HepG2 (cell line): Measurements from ENCODE around the gene TUBB. TPM values are rescaled to one million over a fixed set of nuclear protein-coding genes. Genes with fewer than 3 reads are reported as not detected.
A peak's percentile ranks its signal among the peaks of the same experiment; 100 is the strongest.

Experiments used
- ATF5 ChIP-seq: sonication (generic); formaldehyde crosslinking; IDR thresholded peaks from 2 replicates; pipeline ENCODE4 v1.4.0; 2020; ENCODE audit warnings: mild to moderate bottlenecking, low read depth, missing genetic modification reagents
- CREBL2 ChIP-seq: sonication (generic); formaldehyde crosslinking; IDR thresholded peaks from 2 replicates; pipeline ENCODE4 v1.8.1; 2023; ENCODE audit warnings: missing genetic modification reagents, mild to moderate bottlenecking, borderline replicate concordance
- DR1 ChIP-seq: sonication (generic); formaldehyde crosslinking; IDR thresholded peaks from 2 replicates; pipeline ENCODE4 v1.8.0; 2021; ENCODE audit warnings: mild to moderate bottlenecking, missing genetic modification reagents, inconsistent platforms
- KAT7 ChIP-seq: IDR thresholded peaks from 2 replicates; pipeline ENCODE4 v1.6.1; 2018; ENCODE audit warnings: borderline replicate concordance, missing compliant biosample characterization
- KLF11 ChIP-seq: IDR thresholded peaks from 2 replicates; pipeline ENCODE4 v1.6.1; 2016; ENCODE audit warnings: missing compliant biosample characterization
- NFATC3 ChIP-seq: sonication (generic); formaldehyde crosslinking; IDR thresholded peaks from 2 replicates; pipeline ENCODE4 v1.5.1; 2020; ENCODE audit warnings: mild to moderate bottlenecking, missing genetic modification reagents
- NR2C2 ChIP-seq: sonication (generic); formaldehyde crosslinking; IDR thresholded peaks from 2 replicates; pipeline ENCODE4 v1.4.0; 2020; ENCODE audit warnings: missing genetic modification reagents, mild to moderate bottlenecking, moderate library complexity, borderline replicate concordance
- PATZ1 ChIP-seq: sonication (generic); formaldehyde crosslinking; IDR thresholded peaks from 2 replicates; pipeline ENCODE4 v1.4.0; 2020; ENCODE audit warnings: missing genetic modification reagents
- PHF5A ChIP-seq: IDR thresholded peaks from one replicate; pipeline ENCODE4 v1.6.1; 2018; ENCODE audit warnings: low read depth, missing genetic modification reagents; ENCODE audit not compliant: unreplicated experiment
- PPARG ChIP-seq: conservative IDR thresholded peaks from 2 replicates; pipeline ENCODE4 v1.6.1; 2016; ENCODE audit warnings: missing biosample characterization, missing genetic modification reagents
- REXO4 ChIP-seq: sonication (generic); formaldehyde crosslinking; IDR thresholded peaks from 2 replicates; pipeline ENCODE4 v1.8.0; 2022; ENCODE audit warnings: missing genetic modification reagents, mild to moderate bottlenecking, borderline replicate concordance
- SAFB2 ChIP-seq: sonication (generic); formaldehyde crosslinking; IDR thresholded peaks from 2 replicates; pipeline ENCODE4 v1.5.1; 2020; ENCODE audit warnings: missing genetic modification reagents, low read depth, mild to moderate bottlenecking, borderline replicate concordance
- SSRP1 ChIP-seq: IDR thresholded peaks from 2 replicates; pipeline ENCODE4 v1.6.1; 2016; ENCODE audit warnings: control low read depth
- THAP11 ChIP-seq: IDR thresholded peaks from 2 replicates; pipeline ENCODE4 v1.6.1; 2016; ENCODE audit warnings: missing biosample characterization, missing genetic modification reagents
- ZBTB26 ChIP-seq: IDR thresholded peaks from 2 replicates; pipeline ENCODE4 v1.6.1; 2016; ENCODE audit warnings: missing compliant biosample characterization, missing genetic modification reagents, borderline replicate concordance
- ZFY ChIP-seq: sonication (generic); formaldehyde crosslinking; IDR thresholded peaks from 2 replicates; pipeline ENCODE4 v1.4.0; 2020; ENCODE audit warnings: missing genetic modification reagents
- ZGPAT ChIP-seq: IDR thresholded peaks from 2 replicates; pipeline ENCODE4 v1.6.1; 2016; ENCODE audit warnings: mild to moderate bottlenecking
- ZNF512 ChIP-seq: sonication (generic); formaldehyde crosslinking; IDR thresholded peaks from 2 replicates; pipeline ENCODE4 v1.4.0; 2020; ENCODE audit warnings: mild to moderate bottlenecking, missing genetic modification reagents
- ZNF709 ChIP-seq: sonication (generic); formaldehyde crosslinking; IDR thresholded peaks from 2 replicates; pipeline ENCODE4 v1.5.0; 2020; ENCODE audit warnings: mild to moderate bottlenecking, missing genetic modification reagents
- polyA plus RNA-seq, 8 experiments: library from polyadenylated mRNA; depleted of rRNA in 3 of 8; stranded (reverse) in 7 of 8; unstranded in 1 of 8; fragments of >200 nt; fragmentation: Illumina TruSeq in 4 of 8; extraction: Trizol in 4 of 8; gene quantifications; 2 replicates each; pipeline versions ENCODE4 v1.2.1 to v1.2.3, GENCODE V29; 2011 to 2016; ENCODE audit warnings: low read depth in 4 of 8, missing spikeins in 1 of 8, mixed read lengths in 1 of 8; ENCODE audit not compliant: insufficient read depth in 1 of 8
- total RNA-seq, 5 experiments: library from RNA; depleted of rRNA; stranded (reverse); fragments of >200 nt; fragmentation: Illumina TruSeq; extraction: Trizol; gene quantifications; 2 replicates each; pipeline ENCODE4 v1.2.3, GENCODE V29; 2016; ENCODE audit warnings: low read depth in 1 of 5

TUBB gene
- total and polyA plus RNA-seq, 2 of the 13 experiments (the other 11 are each of a cell fraction or from before 2014, with no cell fraction given), result 911 to 1,163 TPM

- TF ChIP-seq NR2C2 (CRISPR knock-in tag), result 0 out of 2 replicates have a peak, but pooled peaks have one; percentile 11
- TF ChIP-seq ZBTB26, result 0 out of 2 replicates have a peak, but pooled peaks have one; percentile 31
- TF ChIP-seq CREBL2 (CRISPR knock-in tag), result no peak
- no peak; the same call in 1 of the 2 replicates for TF ChIP-seq KAT7
- no peak for TF ChIP-seq ZNF512 (CRISPR knock-in tag)
- peak; percentile 44; the same call in 1 of the 2 replicates for TF ChIP-seq DR1 (CRISPR knock-in tag)
- peak; percentile 75; the same call in 1 of the 2 replicates for TF ChIP-seq SAFB2 (CRISPR knock-in tag)
- peak; percentile 46 for TF ChIP-seq ZFY
- no peak for TF ChIP-seq PPARG (CRISPR knock-in tag)
- TF ChIP-seq THAP11, result peak; percentile 85
- TF ChIP-seq KLF11, result no peak; the same call in 1 of the 2 replicates
- TF ChIP-seq PHF5A (CRISPR knock-in tag), result peak; percentile 88
- no peak for TF ChIP-seq NFATC3 (CRISPR knock-in tag)
- no peak for TF ChIP-seq ATF5 (CRISPR knock-in tag)
- TF ChIP-seq PATZ1, result peak; percentile 92
- TF ChIP-seq SSRP1, result no peak
- peak; percentile 61; the same call in 1 of the 2 replicates for TF ChIP-seq ZGPAT
- TF ChIP-seq REXO4 (CRISPR knock-in tag), result no peak
- TF ChIP-seq ZNF709 (CRISPR knock-in tag), result 0 out of 2 replicates have a peak, but pooled peaks have one; percentile 37
Observed at GRCh38 chr6:30721198-30722024, 1.3 kb downstream of the TUBB start (continued).
